ENCODE measurements around the gene MRNIP. TPM values are rescaled to one million over a fixed set of nuclear protein-coding genes. Genes with fewer than 3 reads are reported as not detected.

Gene MRNIP
- total RNA-seq, 1 experiment from 2014 or later = 36.2 TPM

GRCh38 chr5:179802950-179803562 lies 55.6 kb downstream of the MRNIP start:
- Histone ChIP-seq H3K9me3 (ENCODE audit: control insufficient read depth in 1 of 2, insufficient read depth in 1 of 2, low read depth in 1 of 2, low read length in 2 of 2) (no peaks in the 10 kb centered on the region), H3K36me3 (ENCODE audit: control insufficient read depth in 1 of 2, insufficient read depth in 2 of 2, low read length in 2 of 2) (peaks cover 5 to 16% of the 10 kb centered on the region in 2 experiments; a peak in 1 of 4 replicates), H3K4me3 (replicated peaks in 1 of 2; ENCODE audit: low read depth in 1 of 2, low read length in 2 of 2) (no peak overlapping the region), H3K79me2 (ENCODE audit: insufficient read depth, low read length) (peaks cover 41% of the 10 kb centered on the region), H3K27ac (ENCODE audit: low read depth, low read length) (peak overlapping the region; percentile 28; the same call in 1 of the 2 replicates), H3K4me1 (ENCODE audit: control insufficient read depth in 1 of 2, insufficient read depth in 2 of 2, low read length in 2 of 2) (peaks cover 29 to 43% of the 10 kb centered on the region in 2 experiments), H3K4me2 (ENCODE audit: low read length) (peak overlapping the region; percentile 27; the same call in 1 of the 2 replicates), H2AFZ (ENCODE audit: low read depth, low read length, poor library complexity, severe bottlenecking) (no peak overlapping the region), H3K27me3 (ENCODE audit: insufficient read depth, low read length) (no peaks in the 10 kb centered on the region), H3K9ac (ENCODE audit: low read length) (peak overlapping the region; percentile 27; the same call in 1 of the 2 replicates), H3K9me2 (ENCODE audit: insufficient read depth) (no peaks in the 10 kb centered on the region), H4K20me1 (ENCODE audit: insufficient read depth) (no peaks in the 10 kb centered on the region)
- ChIA-PET CTCF (interaction anchor here (1.2 to 2.7 kb wide), 2 partner anchors 17 to 110 kb away, joined by 3 to 8 read pairs; partner anchors contain the start of gene SQSTM1), POLR2A (interaction anchor here (1.1 to 1.2 kb wide), 2 partner anchors 17 to 179 kb away, joined by 4 read pairs; partner anchors contain the start of genes HNRNPH1 and SQSTM1), RAD21 (ENCODE audit: low non-redundant PET in 1 of 2, low total read pairs in 2 of 2, uncharacterized antibody in 2 of 2, unreplicated experiment in 2 of 2) (no interaction called here)
- no peak for TF ChIP-seq CBX3 (IDR thresholded peaks at IDR 0.05; ENCODE audit: low read depth)
- TF ChIP-seq CEBPB (IDR thresholded peaks at IDR 0.05; ENCODE audit: low read depth) = no peak
- TF ChIP-seq ZFX (IDR thresholded peaks at IDR 0.05) = no peak
- TF ChIP-seq EZH2phosphoT487 (IDR thresholded peaks at IDR 0.05; ENCODE audit: borderline replicate concordance) = no peak
- no peak for TF ChIP-seq ZBTB33 (IDR thresholded peaks at IDR 0.05; ENCODE audit: extremely low read depth, insufficient replicate concordance, low read length)
- TF ChIP-seq ELF1 (IDR thresholded peaks at IDR 0.05; ENCODE audit: borderline replicate concordance, low read depth) = no peak
- no peak for TF ChIP-seq EGR1 (IDR thresholded peaks at IDR 0.05; ENCODE audit: low read depth)
- TF ChIP-seq SP1 (IDR thresholded peaks at IDR 0.05; ENCODE audit: low read depth) = no peak
- TF ChIP-seq JUND (IDR thresholded peaks at IDR 0.05) = no peak
- no peak for TF ChIP-seq YY1 (IDR thresholded peaks at IDR 0.05; ENCODE audit: extremely low read depth, insufficient replicate concordance, low read depth, low read length)
- TF ChIP-seq POLR2A (IDR thresholded peaks at IDR 0.05; ENCODE audit: borderline replicate concordance, extremely low read depth, insufficient read depth, insufficient read length) = no peak
- TF ChIP-seq, protein P1, sequence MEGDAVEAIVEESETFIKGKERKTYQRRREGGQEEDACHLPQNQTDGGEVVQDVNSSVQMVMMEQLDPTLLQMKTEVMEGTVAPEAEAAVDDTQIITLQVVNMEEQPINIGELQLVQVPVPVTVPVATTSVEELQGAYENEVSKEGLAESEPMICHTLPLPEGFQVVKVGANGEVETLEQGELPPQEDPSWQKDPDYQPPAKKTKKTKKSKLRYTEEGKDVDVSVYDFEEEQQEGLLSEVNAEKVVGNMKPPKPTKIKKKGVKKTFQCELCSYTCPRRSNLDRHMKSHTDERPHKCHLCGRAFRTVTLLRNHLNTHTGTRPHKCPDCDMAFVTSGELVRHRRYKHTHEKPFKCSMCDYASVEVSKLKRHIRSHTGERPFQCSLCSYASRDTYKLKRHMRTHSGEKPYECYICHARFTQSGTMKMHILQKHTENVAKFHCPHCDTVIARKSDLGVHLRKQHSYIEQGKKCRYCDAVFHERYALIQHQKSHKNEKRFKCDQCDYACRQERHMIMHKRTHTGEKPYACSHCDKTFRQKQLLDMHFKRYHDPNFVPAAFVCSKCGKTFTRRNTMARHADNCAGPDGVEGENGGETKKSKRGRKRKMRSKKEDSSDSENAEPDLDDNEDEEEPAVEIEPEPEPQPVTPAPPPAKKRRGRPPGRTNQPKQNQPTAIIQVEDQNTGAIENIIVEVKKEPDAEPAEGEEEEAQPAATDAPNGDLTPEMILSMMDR (IDR thresholded peaks at IDR 0.05 in 2 of 3, conservative IDR thresholded peaks at IDR 0.05 in 1 of 3; ENCODE audit: borderline replicate concordance in 1 of 3, insufficient read depth in 1 of 3, low read depth in 2 of 3, low read length in 2 of 3) = no peak
- no peak for TF ChIP-seq ZNF274 (IDR thresholded peaks at IDR 0.05; ENCODE audit: low read depth, low read length)
- TF ChIP-seq POLR2AphosphoS5 (IDR thresholded peaks at IDR 0.05; ENCODE audit: low read depth, low read length) = no peak
- TF ChIP-seq FOSL1 (IDR thresholded peaks at IDR 0.05; ENCODE audit: low read depth) = no peak
- TF ChIP-seq RAD21 (IDR thresholded peaks at IDR 0.05; ENCODE audit: low read depth) = no peak
- TF ChIP-seq ATF3 (IDR thresholded peaks at IDR 0.05) = no peak
- DNase-seq (ENCODE audit: low read depth, low spot score) (no peak), ATAC-seq (no peak)
- BruUV-seq (replicated peaks) = no TSS peak
- intact Hi-C loops (cut with micrococcal nuclease) = loop anchor here (2.0 to 5.0 kb wide), 3 partner anchors 56 to 289 kb away; partner anchors contain the start of genes MRNIP and TBC1D9B
